Heart right ventricle (tissue), 16 donors: ENCODE results near the gene OPA1. TPM values are rescaled to one million over a fixed set of nuclear protein-coding genes. Genes with fewer than 3 reads are reported as not detected.

Source experiments
- ATAC-seq, 8 donors: fragments of 200-7000 bp; cut with Tn5 transposase; one replicate each; pipeline ENCODE4 v1.9.1; 2020; ENCODE audit warnings: mild to moderate bottlenecking in 8 of 8, moderate library complexity in 8 of 8, moderate number of reproducible peaks in 1 of 8
- DNase-seq, 2 donors: peaks; one replicate each; pipeline ENCODE4 v3.0.0-alpha.2; 2020
- H3K27ac ChIP-seq, 10 donors: fragments of 200-600 bp; sonication (generic) in 2 of 10; one replicate each; pipeline versions ENCODE4 v1.5.0 to v1.8.0; 2020 to 2022; ENCODE audit warnings: mild to moderate bottlenecking in 3 of 10
- H3K27me3 ChIP-seq, 7 donors: fragments of 200-600 bp; one replicate each; pipeline ENCODE4 v1.8.0; 2021 to 2022; ENCODE audit warnings: mild to moderate bottlenecking in 2 of 7
- H3K36me3 ChIP-seq, 9 donors: fragments of 200-600 bp; sonication (generic) in 1 of 9; one replicate each; pipeline versions ENCODE4 v1.5.0 to v1.8.0; 2020 to 2022; ENCODE audit warnings: mild to moderate bottlenecking in 2 of 9
- H3K4me1 ChIP-seq, 9 donors: fragments of 200-600 bp; sonication (generic) in 1 of 9; one replicate each; pipeline versions ENCODE4 v1.5.0 to v1.8.0; 2020 to 2022; ENCODE audit warnings: mild to moderate bottlenecking in 4 of 9
- H3K4me3 ChIP-seq, 10 donors: fragments of 200-600 bp; sonication (generic) in 2 of 10; one replicate each; pipeline versions ENCODE4 v1.5.0 to v1.8.0; 2020 to 2022; ENCODE audit warnings: mild to moderate bottlenecking in 7 of 10, moderate library complexity in 2 of 10
- H3K9me3 ChIP-seq, 11 donors: fragments of 200-600 bp in 10 of 11; sonication (generic) in 2 of 11; one replicate each; pipeline versions ENCODE4 v1.5.0 to v1.8.0; 2013 to 2022; ENCODE audit warnings: mild to moderate bottlenecking in 2 of 11, control low read depth in 1 of 11, moderate library complexity in 1 of 11
- CTCF ChIP-seq, 9 donors: fragments of 200-600 bp; sonication (generic) in 2 of 9; IDR thresholded peaks; one replicate each; pipeline versions ENCODE4 v1.5.0 to v1.8.0; 2021 to 2022; ENCODE audit warnings: antibody characterized with exemption in 9 of 9, mild to moderate bottlenecking in 5 of 9, moderate library complexity in 1 of 9
- whole genome bisulfite sequencing, 2 donors: extraction: QIAGEN DNeasy Blood & Tissue Kit; methylation state at CpG; one replicate each; pipeline ENCODE4 v1.1.7; 2013; ENCODE audit warnings: inconsistent platforms in 1 of 2; 5-methylcytosine and 5-hydroxymethylcytosine counted together
- intact Hi-C, 10 donors: fragments of 100-400 bp; cut with DNase I; formaldehyde crosslinking; loops; one replicate each; pipeline versions ENCODE4 v1.11.1 to v1.14.2; 2022
- polyA plus RNA-seq, 2 donors: library from polyadenylated mRNA; stranded (reverse); fragments of 200-250 nt; gene quantifications; one replicate each; pipeline ENCODE4 v1.2.3, GENCODE V29; 2013
- total RNA-seq, 10 donors: library from RNA; stranded (reverse); fragmentation: NEBNext Ultra II Directional in 3 of 10; extraction: Animal tissue kit (Norgen Biotek cat#: 25700) in 3 of 10; gene quantifications; one replicate each; pipeline versions ENCODE4 v1.2.1 to v1.2.4, GENCODE V29; 2021 to 2023
- donor health status: Arrhythmogenic right ventricular cardiomyopathy.
- donor health status: ischemic (EF 13 %, LVEDD 7.1; RV severe dilation, severe dysfunction).
- donor health status: healthy with polysubstance abuse.
- donor health status: DM: no; HTN: yes; CAD: no.
- donor health status: DM: no; HTN: no; CAD: no.
- donor health status: ischemic (EF 25% LVEDD 6.9; RV normal size, moderate dysfunction).
- donor health status: ischemic (EF 25% LVEDD 5.7; RV mildly dilated, moderate dysfunction).
- donor health status: healthy.
- donor health status: DM: yes; HTN: yes; CAD: no.
- donor health status: Ischemic cardiomyopathy.
- donor health status: ischemic (EF 35%, LVEDD 5.7; RV mildly dilated, moderate dysfunction).
- donor health status: nonischemic (EF 11% LVEDD 7.7; RV severe dilation, severe dysfunction).
- donor health status: DM: yes; HTN: yes; CAD: no.
- donor health status: PGD.
- donor health status: ischemic (EF 29% LVEDD 5.4; RV normal size, mild dysfunction).
- donor health status: nonischemic (EF 23%, LVEDD 6.1; RV moderate dilation, normal function).

OPA1 gene
- total and polyA plus RNA-seq, 12 donors, result 19.2 to 197 (median 124) TPM

- peaks cover 0 to under 1% (median 0%) of the 10 kb centered on the region in 9 donors for H3K4me1 ChIP-seq
- DNase-seq, result no peak
- no peak for TF ChIP-seq CTCF (IDR thresholded peaks at IDR 0.05)
- H3K27ac ChIP-seq, result no peak overlapping the region
- H3K27me3 ChIP-seq, result no peaks in the 10 kb centered on the region
- intact Hi-C loops, result no loop called here
- H3K36me3 ChIP-seq, result peaks cover 0 to 64% (median 4%) of the 10 kb centered on the region in 9 donors
- no peaks in the 10 kb centered on the region for H3K9me3 ChIP-seq
- no peak for ATAC-seq
- H3K4me3 ChIP-seq, result no peak overlapping the region
- WGBS, 2 donors, result 88 to 90% methylated on average over 4 of the region's 4 CpGs
Measured at GRCh38 chr3:193686665-193687483, 93.9 kb downstream of the OPA1 start.

- H3K27ac ChIP-seq, result no peak overlapping the region
- H3K36me3 ChIP-seq, result peaks cover 0 to 78% (median 6%) of the 10 kb centered on the region in 9 donors
- H3K9me3 ChIP-seq, result no peaks in the 10 kb centered on the region
- ATAC-seq, result no peak
- H3K27me3 ChIP-seq, result no peaks in the 10 kb centered on the region
- intact Hi-C loops, result no loop called here
- WGBS, 2 donors, result 94 to 97% methylated on average over 9 of the region's 9 CpGs
- no peaks in the 10 kb centered on the region for H3K4me1 ChIP-seq
- no peak overlapping the region for H3K4me3 ChIP-seq
- TF ChIP-seq CTCF (IDR thresholded peaks at IDR 0.05), result no peak
- DNase-seq, result no peak
Measured at GRCh38 chr3:193688834-193689714, 96.1 kb downstream of the OPA1 start.

- no peaks in the 10 kb centered on the region for H3K9me3 ChIP-seq
- no peaks in the 10 kb centered on the region for H3K27me3 ChIP-seq
- no peak overlapping the region for H3K4me3 ChIP-seq
- ATAC-seq (no peak), DNase-seq (no peak)
- 86 to 90% methylated on average over 5 of the region's 5 CpGs for WGBS, 2 donors
- peaks cover 0 to 91% (median 12%) of the 10 kb centered on the region in 9 donors for H3K36me3 ChIP-seq
- H3K4me1 ChIP-seq, result no peaks in the 10 kb centered on the region
- TF ChIP-seq CTCF (IDR thresholded peaks at IDR 0.05), result no peak
- intact Hi-C loops, result no loop called here
- no peak overlapping the region for H3K27ac ChIP-seq
Measured at GRCh38 chr3:193693774-193694173, 100.8 kb downstream of the OPA1 start.

GRCh38 chr3:193701953-193702635, 109.1 kb downstream of the OPA1 start:
- intact Hi-C loops, result no loop called here
- Histone ChIP-seq H3K9me3 (no peaks in the 10 kb centered on the region), H3K27ac (no peak overlapping the region), H3K4me3 (no peak overlapping the region), H3K27me3 (no peaks in the 10 kb centered on the region), H3K36me3 (peaks cover 0 to 26% (median 0%) of the 10 kb centered on the region in 9 donors), H3K4me1 (peaks cover 0 to 4% (median 0%) of the 10 kb centered on the region in 9 donors)
- 94 to 95% methylated on average over 8 of the region's 8 CpGs for WGBS, 2 donors
- TF ChIP-seq CTCF (IDR thresholded peaks at IDR 0.05), result no peak
- ATAC-seq (no peak), DNase-seq (no peak)
